ENCODE measurements around the gene PLPPR3. TPM values are rescaled to one million over a fixed set of nuclear protein-coding genes. Genes with fewer than 3 reads are reported as not detected.
A peak's percentile ranks its signal among the peaks of the same experiment; 100 is the strongest.
"Not testable (repeated sequence)": the region's sequence is repeated elsewhere in the genome, so short reads cannot be mapped to it uniquely, and the experiment has no call there.

Gene PLPPR3
- total RNA-seq, 1 donor from 2014 or later = not detected

DNA sequence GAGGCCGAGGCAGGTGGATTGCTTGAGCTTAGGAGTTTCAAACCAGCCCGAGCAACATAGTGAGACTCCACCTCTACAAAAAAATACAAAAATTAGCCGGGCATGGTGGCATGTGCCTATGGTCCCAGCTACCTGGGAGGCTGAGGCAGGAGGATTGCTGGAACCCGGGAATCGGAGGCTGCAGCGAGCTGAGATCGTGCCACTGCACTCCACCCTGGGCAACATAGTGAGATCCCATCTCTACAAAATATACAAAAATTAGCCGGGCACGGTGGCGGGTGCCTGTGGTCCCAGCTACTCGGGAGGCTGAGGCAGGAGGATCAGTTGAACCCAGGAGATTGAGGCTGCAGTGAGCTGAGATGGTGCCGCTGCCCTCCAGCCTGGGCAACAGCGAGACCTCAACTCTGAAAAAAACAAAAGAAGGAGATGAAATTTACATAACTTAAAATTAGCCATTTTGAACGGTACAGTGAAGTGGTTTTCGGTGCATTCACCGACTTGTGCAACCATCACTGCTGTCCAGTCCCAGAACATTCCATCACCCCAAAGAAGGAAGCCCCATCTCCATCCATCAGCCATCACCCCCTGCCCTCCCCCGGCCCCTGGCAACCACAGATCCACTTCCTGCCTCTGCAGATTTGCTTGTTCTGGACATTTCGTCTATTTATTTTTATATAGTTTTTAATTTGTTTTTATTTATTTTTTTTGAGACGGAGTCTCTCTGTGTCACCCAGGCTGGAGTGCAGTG, 4.3 kb upstream of the PLPPR3 start:
- TF ChIP-seq, protein P1, sequence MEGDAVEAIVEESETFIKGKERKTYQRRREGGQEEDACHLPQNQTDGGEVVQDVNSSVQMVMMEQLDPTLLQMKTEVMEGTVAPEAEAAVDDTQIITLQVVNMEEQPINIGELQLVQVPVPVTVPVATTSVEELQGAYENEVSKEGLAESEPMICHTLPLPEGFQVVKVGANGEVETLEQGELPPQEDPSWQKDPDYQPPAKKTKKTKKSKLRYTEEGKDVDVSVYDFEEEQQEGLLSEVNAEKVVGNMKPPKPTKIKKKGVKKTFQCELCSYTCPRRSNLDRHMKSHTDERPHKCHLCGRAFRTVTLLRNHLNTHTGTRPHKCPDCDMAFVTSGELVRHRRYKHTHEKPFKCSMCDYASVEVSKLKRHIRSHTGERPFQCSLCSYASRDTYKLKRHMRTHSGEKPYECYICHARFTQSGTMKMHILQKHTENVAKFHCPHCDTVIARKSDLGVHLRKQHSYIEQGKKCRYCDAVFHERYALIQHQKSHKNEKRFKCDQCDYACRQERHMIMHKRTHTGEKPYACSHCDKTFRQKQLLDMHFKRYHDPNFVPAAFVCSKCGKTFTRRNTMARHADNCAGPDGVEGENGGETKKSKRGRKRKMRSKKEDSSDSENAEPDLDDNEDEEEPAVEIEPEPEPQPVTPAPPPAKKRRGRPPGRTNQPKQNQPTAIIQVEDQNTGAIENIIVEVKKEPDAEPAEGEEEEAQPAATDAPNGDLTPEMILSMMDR (IDR thresholded peaks at IDR 0.05; ENCODE audit: insufficient read depth, low read length, severe bottlenecking) = no peak
- Histone ChIP-seq H3K36me3 (ENCODE audit: control insufficient read depth, insufficient read depth, low read length) (no peaks in the 10 kb centered on the region), H3K27me3 (ENCODE audit: control insufficient read depth, insufficient read depth, low read length) (peaks cover 4% of the 10 kb centered on the region), H3K4me3 (ENCODE audit: low read depth, low read length) (no peak overlapping the region)
- FAIRE-seq (no peak), DNase-seq (ENCODE audit: low read depth) (no peak)

DNA sequence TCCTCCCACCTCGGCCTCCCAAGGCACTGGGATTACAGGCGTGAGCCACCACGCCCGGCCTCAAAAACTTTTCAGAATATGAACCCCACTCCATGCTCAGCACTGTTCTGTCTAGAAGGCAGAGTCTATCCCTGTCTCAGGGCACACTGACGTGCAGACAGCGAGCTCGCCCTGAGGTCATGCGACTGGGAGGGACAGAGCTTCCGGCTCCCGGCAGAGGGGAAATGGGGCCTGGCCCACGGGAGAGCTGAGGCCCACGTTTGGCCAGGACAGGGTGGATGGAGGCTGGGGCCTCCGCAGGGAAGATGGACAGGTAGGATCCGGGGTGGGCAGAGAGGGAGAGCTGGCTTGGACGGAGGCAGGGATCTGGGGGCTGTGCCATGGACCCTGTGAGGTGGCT, 3.1 kb upstream of the PLPPR3 start:
- Histone ChIP-seq H3K36me3 (ENCODE audit: control insufficient read depth, insufficient read depth, low read length) (no peaks in the 10 kb centered on the region), H3K4me3 (ENCODE audit: low read depth, low read length) (no peak overlapping the region), H3K27me3 (ENCODE audit: control insufficient read depth, insufficient read depth, low read length) (peaks cover 4% of the 10 kb centered on the region)
- FAIRE-seq = no peak
- TF ChIP-seq, protein P1 (IDR thresholded peaks at IDR 0.05; ENCODE audit: insufficient read depth, low read length, severe bottlenecking) = no peak
- no peak for DNase-seq (ENCODE audit: low read depth)

DNA sequence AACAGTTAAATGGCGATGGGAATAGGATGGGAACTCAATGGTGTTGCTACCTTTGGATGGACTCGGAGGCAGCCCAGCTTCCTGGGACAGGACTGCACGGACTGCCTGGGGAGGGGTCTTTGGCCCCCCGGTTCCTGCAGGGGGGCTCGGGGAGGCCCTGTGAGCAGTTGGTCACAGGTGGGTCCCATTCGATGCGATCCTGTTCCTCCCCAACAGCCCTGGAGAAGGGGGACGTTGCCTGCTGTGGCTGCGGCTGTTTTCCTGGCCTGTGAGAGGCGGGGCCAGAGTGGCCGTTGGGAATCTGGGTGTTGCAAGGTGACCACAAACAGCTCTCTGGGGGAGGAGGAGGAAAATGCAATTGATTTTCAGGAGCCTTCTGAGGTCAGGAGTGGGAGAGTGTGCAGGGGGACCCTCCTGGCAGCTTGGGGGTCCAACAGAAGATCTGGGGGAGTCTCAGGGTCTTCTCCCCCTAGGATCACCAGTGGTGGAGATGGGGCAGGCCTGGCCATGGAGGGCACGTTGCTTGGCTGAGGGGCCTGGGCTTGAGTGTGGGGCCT, 1.9 kb upstream of the PLPPR3 start:
- peaks cover 4% of the 10 kb centered on the region for H3K27me3 ChIP-seq (ENCODE audit: control insufficient read depth, insufficient read depth, low read length)
- no peak for FAIRE-seq
- H3K4me3 ChIP-seq (ENCODE audit: low read depth, low read length) = no peak overlapping the region
- no peak for DNase-seq (ENCODE audit: low read depth)
- no peaks in the 10 kb centered on the region for H3K36me3 ChIP-seq (ENCODE audit: control insufficient read depth, insufficient read depth, low read length)
- TF ChIP-seq, protein P1 (IDR thresholded peaks at IDR 0.05; ENCODE audit: insufficient read depth, low read length, severe bottlenecking) = no peak

DNA sequence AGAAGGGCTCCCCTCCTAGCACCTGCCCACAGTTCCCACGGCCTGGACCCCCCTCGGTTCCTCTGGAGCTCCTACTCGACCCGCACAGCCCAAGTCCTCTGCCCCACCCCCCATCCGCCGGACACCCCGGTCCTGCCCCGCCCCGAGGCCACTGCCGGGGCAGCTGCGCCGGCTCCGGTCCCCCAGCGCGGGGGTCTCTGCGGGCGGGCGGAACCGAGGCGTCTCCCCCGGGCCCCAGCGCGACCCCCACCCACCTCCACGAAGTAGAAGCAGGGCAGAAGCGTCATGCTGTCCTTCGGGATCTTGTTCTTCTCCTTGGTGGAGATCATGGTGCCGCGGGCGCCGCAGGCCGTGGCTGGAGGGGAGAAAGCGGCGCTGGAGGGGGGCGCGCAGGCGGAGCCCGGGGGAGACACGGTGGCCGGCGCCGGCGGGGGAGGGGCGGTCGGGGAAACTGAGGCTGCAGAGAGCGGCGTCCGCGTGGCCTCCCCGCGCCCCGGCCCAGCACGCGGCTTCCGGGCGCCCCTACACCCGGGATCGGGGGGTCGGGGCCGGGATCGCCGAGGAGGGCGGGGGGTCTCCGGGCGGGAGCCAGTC, 427 bp downstream of the PLPPR3 start:
- FAIRE-seq (no peak), DNase-seq (ENCODE audit: low read depth) (no peak)
- Histone ChIP-seq H3K4me3 (ENCODE audit: low read depth, low read length) (no peak overlapping the region), H3K27me3 (ENCODE audit: control insufficient read depth, insufficient read depth, low read length) (peaks cover 4% of the 10 kb centered on the region), H3K36me3 (ENCODE audit: control insufficient read depth, insufficient read depth, low read length) (no peaks in the 10 kb centered on the region)
- TF ChIP-seq, protein P1 (IDR thresholded peaks at IDR 0.05; ENCODE audit: insufficient read depth, low read length, severe bottlenecking) = no peak

DNA sequence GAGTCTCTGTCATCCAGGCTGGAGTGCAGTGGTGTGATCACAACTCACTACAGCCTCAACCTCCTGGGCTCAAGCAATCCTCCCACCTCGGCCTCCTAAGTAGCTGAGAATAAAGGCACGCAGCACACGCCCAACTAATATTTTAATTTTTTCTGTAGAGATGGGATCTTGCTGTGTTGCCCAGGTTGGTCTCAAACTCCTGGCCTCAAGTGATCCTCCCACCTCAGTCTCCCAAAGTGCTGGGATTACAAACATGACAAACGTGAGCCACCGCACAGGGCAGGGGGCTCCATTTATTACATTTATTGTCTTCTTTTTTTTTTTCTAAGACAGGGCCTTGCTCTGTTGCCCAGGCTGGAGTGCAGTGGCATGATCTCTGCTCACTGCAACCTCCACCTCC, 1.5 kb downstream of the PLPPR3 start:
- H3K4me3 ChIP-seq (ENCODE audit: low read depth, low read length); H3K27me3 ChIP-seq (ENCODE audit: control insufficient read depth, insufficient read depth, low read length); H3K36me3 ChIP-seq (ENCODE audit: control insufficient read depth, insufficient read depth, low read length); DNase-seq (ENCODE audit: low read depth); FAIRE-seq: not testable (repeated sequence)

DNA sequence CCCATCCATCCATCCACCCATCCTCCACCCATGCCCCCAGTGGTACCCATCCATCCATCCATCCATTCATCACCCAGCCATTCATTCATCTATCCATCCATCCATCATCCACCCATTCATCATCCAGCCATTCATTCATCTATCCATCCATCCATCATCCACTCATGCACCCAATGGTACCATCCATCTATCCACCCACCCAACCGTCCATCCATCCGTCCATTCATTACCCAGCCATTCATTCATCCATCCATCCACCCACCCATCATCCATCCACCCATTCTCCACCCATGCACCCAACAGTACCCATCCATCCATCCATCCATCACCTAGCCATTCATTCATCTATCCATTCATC, 5.3 kb downstream of the PLPPR3 start:
- Histone ChIP-seq H3K27me3 (ENCODE audit: control insufficient read depth, insufficient read depth, low read length) (no peaks in the 10 kb centered on the region), H3K4me3 (ENCODE audit: low read depth, low read length) (no peak overlapping the region), H3K36me3 (ENCODE audit: control insufficient read depth, insufficient read depth, low read length) (no peaks in the 10 kb centered on the region)
- TF ChIP-seq, protein P1 (IDR thresholded peaks at IDR 0.05; ENCODE audit: insufficient read depth, low read length, severe bottlenecking) = no peak
- DNase-seq (ENCODE audit: low read depth) (no peak), FAIRE-seq (peak; percentile 94)

Measured in bronchial epithelial cell (primary cell).